IPS-15b (cell line): Measurements from ENCODE around the gene TSC22D1.

ENCODE experiments used
- H3K27me3 ChIP-seq: one replicate; pipeline ENCODE4 v1.6.1; 2013; ENCODE audit warnings: low read length; ENCODE audit not compliant: control insufficient read depth, insufficient read depth
- H3K36me3 ChIP-seq: one replicate; pipeline ENCODE4 v1.6.1; 2013; ENCODE audit warnings: low read length; ENCODE audit not compliant: control insufficient read depth, insufficient read depth
- H3K4me1 ChIP-seq: one replicate; pipeline ENCODE4 v1.6.1; 2013; ENCODE audit warnings: mild to moderate bottlenecking, low read length; ENCODE audit not compliant: control insufficient read depth, insufficient read depth
- H3K4me3 ChIP-seq: one replicate; pipeline ENCODE4 v1.5.1; 2013; ENCODE audit warnings: low read depth, low read length
- H3K9ac ChIP-seq: one replicate; pipeline ENCODE4 v1.6.1; 2013; ENCODE audit warnings: low read depth, mild to moderate bottlenecking, low read length
- H3K9me3 ChIP-seq: one replicate; pipeline ENCODE4 v1.6.1; 2013; ENCODE audit warnings: mild to moderate bottlenecking, low read length; ENCODE audit not compliant: control insufficient read depth, insufficient read depth

The TSC22D1 gene

GRCh38 chr13:44396701-44397580 is 179.2 kb downstream of the TSC22D1 start:
- Histone ChIP-seq H3K36me3 (no peaks in the 10 kb centered on the region), H3K27me3 (no peaks in the 10 kb centered on the region), H3K4me3 (no peak overlapping the region), H3K4me1 (peaks cover 5% of the 10 kb centered on the region), H3K9ac (no peak overlapping the region), H3K9me3 (no peaks in the 10 kb centered on the region)

- Histone ChIP-seq H3K9me3 (no peaks in the 10 kb centered on the region), H3K27me3 (no peaks in the 10 kb centered on the region), H3K4me3 (no peak overlapping the region), H3K4me1 (peaks cover 5% of the 10 kb centered on the region), H3K9ac (no peak overlapping the region), H3K36me3 (no peaks in the 10 kb centered on the region)
These were observed 180.0 kb downstream of the TSC22D1 start for GRCh38 chr13:44395976-44396694.

- Histone ChIP-seq H3K27me3 (no peaks in the 10 kb centered on the region), H3K4me1 (no peaks in the 10 kb centered on the region), H3K4me3 (no peak overlapping the region), H3K9me3 (no peaks in the 10 kb centered on the region), H3K36me3 (no peaks in the 10 kb centered on the region), H3K9ac (no peak overlapping the region)
These were observed 181.5 kb downstream of the TSC22D1 start for GRCh38 chr13:44394658-44395057.

- H3K4me1 ChIP-seq, result peaks cover 6% of the 10 kb centered on the region
- no peaks in the 10 kb centered on the region for H3K27me3 ChIP-seq
- H3K4me3 ChIP-seq, result no peak overlapping the region
These were observed 182.7 kb downstream of the TSC22D1 start for GRCh38 chr13:44393391-44393790.

GRCh38 chr13:44389876-44390275 is 186.3 kb downstream of the TSC22D1 start:
- no peak overlapping the region for H3K4me3 ChIP-seq
- no peaks in the 10 kb centered on the region for H3K9me3 ChIP-seq
- peaks cover 8% of the 10 kb centered on the region for H3K4me1 ChIP-seq
- H3K36me3 ChIP-seq, result no peaks in the 10 kb centered on the region
- no peaks in the 10 kb centered on the region for H3K27me3 ChIP-seq
- no peak overlapping the region for H3K9ac ChIP-seq

More at GRCh38 chr13:44393391-44393790, 182.7 kb downstream of the TSC22D1 start:
- Histone ChIP-seq H3K36me3 (no peaks in the 10 kb centered on the region), H3K9ac (no peak overlapping the region), H3K9me3 (no peaks in the 10 kb centered on the region)

- no peak overlapping the region for H3K9ac ChIP-seq
- H3K27me3 ChIP-seq, result no peaks in the 10 kb centered on the region
- no peaks in the 10 kb centered on the region for H3K36me3 ChIP-seq
- no peak overlapping the region for H3K4me3 ChIP-seq
- H3K4me1 ChIP-seq, result peaks cover 8% of the 10 kb centered on the region
- no peaks in the 10 kb centered on the region for H3K9me3 ChIP-seq
These were observed 187.0 kb downstream of the TSC22D1 start for GRCh38 chr13:44389060-44389666.

GRCh38 chr13:44388427-44389059 is 187.6 kb downstream of the TSC22D1 start:
- Histone ChIP-seq H3K36me3 (no peaks in the 10 kb centered on the region), H3K9ac (no peak overlapping the region), H3K9me3 (no peaks in the 10 kb centered on the region), H3K4me3 (no peak overlapping the region), H3K4me1 (peaks cover 8% of the 10 kb centered on the region), H3K27me3 (no peaks in the 10 kb centered on the region)

GRCh38 chr13:44386913-44387556 is 189.1 kb downstream of the TSC22D1 start:
- no peak overlapping the region for H3K9ac ChIP-seq

GRCh38 chr13:44385847-44386246 is 190.3 kb downstream of the TSC22D1 start:
- Histone ChIP-seq H3K9ac (no peak overlapping the region), H3K9me3 (no peaks in the 10 kb centered on the region), H3K4me3 (no peak overlapping the region), H3K36me3 (no peaks in the 10 kb centered on the region), H3K4me1 (peaks cover 8% of the 10 kb centered on the region), H3K27me3 (no peaks in the 10 kb centered on the region)

More at GRCh38 chr13:44386913-44387556, 189.1 kb downstream of the TSC22D1 start:
- no peaks in the 10 kb centered on the region for H3K9me3 ChIP-seq
- no peak overlapping the region for H3K4me3 ChIP-seq
- peaks cover 8% of the 10 kb centered on the region for H3K4me1 ChIP-seq
- no peaks in the 10 kb centered on the region for H3K36me3 ChIP-seq
- H3K27me3 ChIP-seq, result no peaks in the 10 kb centered on the region

GRCh38 chr13:44385401-44385800 is 190.7 kb downstream of the TSC22D1 start:
- peaks cover 8% of the 10 kb centered on the region for H3K4me1 ChIP-seq
- H3K9me3 ChIP-seq, result no peaks in the 10 kb centered on the region
- H3K9ac ChIP-seq, result no peak overlapping the region
- no peak overlapping the region for H3K4me3 ChIP-seq
- no peaks in the 10 kb centered on the region for H3K27me3 ChIP-seq
- H3K36me3 ChIP-seq, result no peaks in the 10 kb centered on the region

GRCh38 chr13:44384778-44385177 is 191.4 kb downstream of the TSC22D1 start:
- Histone ChIP-seq H3K9ac (no peak overlapping the region), H3K4me3 (no peak overlapping the region), H3K36me3 (no peaks in the 10 kb centered on the region)

More at GRCh38 chr13:44384778-44385177, 191.4 kb downstream of the TSC22D1 start:
- H3K27me3 ChIP-seq, result no peaks in the 10 kb centered on the region
- no peaks in the 10 kb centered on the region for H3K9me3 ChIP-seq
- peaks cover 8% of the 10 kb centered on the region for H3K4me1 ChIP-seq
